Heart right ventricle (tissue), 16 donors: ENCODE measurements around the gene PSMD10. TPM values are rescaled to one million over a fixed set of nuclear protein-coding genes. Genes with fewer than 3 reads are reported as not detected.
A peak's percentile ranks its signal among the peaks of the same experiment; 100 is the strongest.

ENCODE experiments used
- ATAC-seq, 8 donors: fragments of 200-7000 bp; cut with Tn5 transposase; one replicate each; pipeline ENCODE4 v1.9.1; 2020; ENCODE audit warnings: mild to moderate bottlenecking in 8 of 8, moderate library complexity in 8 of 8, moderate number of reproducible peaks in 1 of 8
- DNase-seq, 2 donors: peaks; one replicate each; pipeline ENCODE4 v3.0.0-alpha.2; 2020
- H3K27ac ChIP-seq, 10 donors: fragments of 200-600 bp; sonication (generic) in 2 of 10; one replicate each; pipeline versions ENCODE4 v1.5.0 to v1.8.0; 2020 to 2022; ENCODE audit warnings: mild to moderate bottlenecking in 3 of 10
- H3K27me3 ChIP-seq, 7 donors: fragments of 200-600 bp; one replicate each; pipeline ENCODE4 v1.8.0; 2021 to 2022; ENCODE audit warnings: mild to moderate bottlenecking in 2 of 7
- H3K36me3 ChIP-seq, 9 donors: fragments of 200-600 bp; sonication (generic) in 1 of 9; one replicate each; pipeline versions ENCODE4 v1.5.0 to v1.8.0; 2020 to 2022; ENCODE audit warnings: mild to moderate bottlenecking in 2 of 9
- H3K4me1 ChIP-seq, 9 donors: fragments of 200-600 bp; sonication (generic) in 1 of 9; one replicate each; pipeline versions ENCODE4 v1.5.0 to v1.8.0; 2020 to 2022; ENCODE audit warnings: mild to moderate bottlenecking in 4 of 9
- H3K4me3 ChIP-seq, 10 donors: fragments of 200-600 bp; sonication (generic) in 2 of 10; one replicate each; pipeline versions ENCODE4 v1.5.0 to v1.8.0; 2020 to 2022; ENCODE audit warnings: mild to moderate bottlenecking in 7 of 10, moderate library complexity in 2 of 10
- H3K9me3 ChIP-seq, 11 donors: fragments of 200-600 bp in 10 of 11; sonication (generic) in 2 of 11; one replicate each; pipeline versions ENCODE4 v1.5.0 to v1.8.0; 2013 to 2022; ENCODE audit warnings: mild to moderate bottlenecking in 2 of 11, control low read depth in 1 of 11, moderate library complexity in 1 of 11
- CTCF ChIP-seq, 9 donors: fragments of 200-600 bp; sonication (generic) in 2 of 9; IDR thresholded peaks; one replicate each; pipeline versions ENCODE4 v1.5.0 to v1.8.0; 2021 to 2022; ENCODE audit warnings: antibody characterized with exemption in 9 of 9, mild to moderate bottlenecking in 5 of 9, moderate library complexity in 1 of 9
- WGBS, 2 donors: extraction: QIAGEN DNeasy Blood & Tissue Kit; methylation state at CpG; one replicate each; pipeline ENCODE4 v1.1.7; 2013; ENCODE audit warnings: inconsistent platforms in 1 of 2; 5-methylcytosine and 5-hydroxymethylcytosine counted together
- intact Hi-C, 10 donors: fragments of 100-400 bp; cut with DNase I; formaldehyde crosslinking; loops; one replicate each; pipeline versions ENCODE4 v1.11.1 to v1.14.2; 2022
- polyA plus RNA-seq, 2 donors: library from polyadenylated mRNA; stranded (reverse); fragments of 200-250 nt; gene quantifications; one replicate each; pipeline ENCODE4 v1.2.3, GENCODE V29; 2013
- total RNA-seq, 10 donors: library from RNA; stranded (reverse); fragmentation: NEBNext Ultra II Directional in 3 of 10; extraction: Animal tissue kit (Norgen Biotek cat#: 25700) in 3 of 10; gene quantifications; one replicate each; pipeline versions ENCODE4 v1.2.1 to v1.2.4, GENCODE V29; 2021 to 2023
- donor health status: Arrhythmogenic right ventricular cardiomyopathy.
- donor health status: ischemic (EF 13 %, LVEDD 7.1; RV severe dilation, severe dysfunction).
- donor health status: healthy with polysubstance abuse.
- donor health status: DM: no; HTN: yes; CAD: no.
- donor health status: DM: no; HTN: no; CAD: no.
- donor health status: ischemic (EF 25% LVEDD 6.9; RV normal size, moderate dysfunction).
- donor health status: ischemic (EF 25% LVEDD 5.7; RV mildly dilated, moderate dysfunction).
- donor health status: healthy.
- donor health status: DM: yes; HTN: yes; CAD: no.
- donor health status: Ischemic cardiomyopathy.
- donor health status: ischemic (EF 35%, LVEDD 5.7; RV mildly dilated, moderate dysfunction).
- donor health status: nonischemic (EF 11% LVEDD 7.7; RV severe dilation, severe dysfunction).
- donor health status: DM: yes; HTN: yes; CAD: no.
- donor health status: PGD.
- donor health status: ischemic (EF 29% LVEDD 5.4; RV normal size, mild dysfunction).
- donor health status: nonischemic (EF 23%, LVEDD 6.1; RV moderate dilation, normal function).

PSMD10 gene
- total and polyA plus RNA-seq, 12 donors, result 13.9 to 28.0 (median 21.2) TPM

GRCh38 chrX:108097380-108097779 lies 6.0 kb upstream of the PSMD10 start:
- TF ChIP-seq CTCF (IDR thresholded peaks at IDR 0.05), result no peak
- H3K27ac ChIP-seq, result no peak overlapping the region
- H3K9me3 ChIP-seq, result peaks cover 0 to 4% (median 0%) of the 10 kb centered on the region in 11 donors
- no peak overlapping the region for H3K4me3 ChIP-seq
- peaks cover 0 to 6% (median 0%) of the 10 kb centered on the region in 9 donors for H3K4me1 ChIP-seq
- no peaks in the 10 kb centered on the region for H3K36me3 ChIP-seq
- DNase-seq, result no peak
- intact Hi-C loops, result no loop called here
- 94 to 100% methylated on average over 2 of the region's 2 CpGs for WGBS, 2 donors
- H3K27me3 ChIP-seq, result peaks cover 0 to 18% (median 0%) of the 10 kb centered on the region in 7 donors
- no peak for ATAC-seq

- Histone ChIP-seq H3K27ac (peak overlapping the region in 9 of 10 donors; percentile 65 to 90 (median 84)), H3K4me3 (peak overlapping the region; percentile 35 to 83 (median 69)), H3K27me3 (peaks cover 0 to 6% (median 0%) of the 10 kb centered on the region in 7 donors), H3K4me1 (peaks cover 0 to 32% (median 7%) of the 10 kb centered on the region in 9 donors), H3K36me3 (peaks cover 0 to 20% (median 10%) of the 10 kb centered on the region in 9 donors), H3K9me3 (no peaks in the 10 kb centered on the region)
- no peak for TF ChIP-seq CTCF (IDR thresholded peaks at IDR 0.05)
- ATAC-seq, result peak; percentile 9 to 77 (median 56)
- intact Hi-C loops, result loop anchor here in 3 of 10 donors (5.0 kb wide), 1 partner anchor 40 kb away; no protein-coding TSS in a partner anchor
- no peak for DNase-seq
- WGBS, 2 donors, result 0 to 2% methylated on average over 15 of the region's 15 CpGs
Measured at GRCh38 chrX:108091878-108092291, 543 bp upstream of the PSMD10 start.

- intact Hi-C loops, result loop anchor here in 3 of 10 donors (5.0 kb wide), 1 partner anchor 42 kb away; no protein-coding TSS in a partner anchor
- peaks cover 0 to 32% (median 14%) of the 10 kb centered on the region in 9 donors for H3K36me3 ChIP-seq
- ATAC-seq (no peak), DNase-seq (no peak)
- peaks cover 0 to 13% (median 0%) of the 10 kb centered on the region in 7 donors for H3K27me3 ChIP-seq
- H3K4me3 ChIP-seq, result peak overlapping the region; percentile 35 to 83 (median 69)
- H3K9me3 ChIP-seq, result no peaks in the 10 kb centered on the region
- H3K4me1 ChIP-seq, result peaks cover 0 to 32% (median 7%) of the 10 kb centered on the region in 9 donors
- no peak for TF ChIP-seq CTCF (IDR thresholded peaks at IDR 0.05)
- H3K27ac ChIP-seq, result peak overlapping the region; percentile 50 to 90 (median 86)
- 1% methylated on average over 20 of the region's 20 CpGs for WGBS, 2 donors
Measured at GRCh38 chrX:108090491-108091263, 665 bp downstream of the PSMD10 start.

GRCh38 chrX:108088511-108088910 lies 2.8 kb downstream of the PSMD10 start:
- ATAC-seq (no peak), DNase-seq (no peak)
- no peak overlapping the region for H3K4me3 ChIP-seq
- no peak for TF ChIP-seq CTCF (IDR thresholded peaks at IDR 0.05)
- WGBS, 2 donors, result 27 to 49% methylated on average over 1 of the region's 1 CpG
- H3K9me3 ChIP-seq, result no peaks in the 10 kb centered on the region
- intact Hi-C loops, result loop anchor here in 1 of 10 donors (10.0 kb wide), 1 partner anchor 56 kb away; no protein-coding TSS in a partner anchor
- H3K27me3 ChIP-seq, result peaks cover 0 to 28% (median 0%) of the 10 kb centered on the region in 7 donors
- H3K36me3 ChIP-seq, result peaks cover 0 to 52% (median 14%) of the 10 kb centered on the region in 9 donors
- H3K27ac ChIP-seq, result no peak overlapping the region
- peaks cover 0 to 32% (median 7%) of the 10 kb centered on the region in 9 donors for H3K4me1 ChIP-seq
